Trophoblast cell (in vitro differentiated cells and primary cell): ENCODE measurements around the gene OR1F1.

ENCODE experiments used
- DNase-seq, 2 donors: peaks; one replicate each; pipeline ENCODE4 v3.0.0-alpha.2; 2016
- H2AFZ ChIP-seq: 2 replicates; pipeline ENCODE4 v1.6.1; 2013; ENCODE audit warnings: low read length, moderate library complexity, mild to moderate bottlenecking; ENCODE audit not compliant: insufficient read depth, poor library complexity
- H2AK5ac ChIP-seq: 2 replicates; pipeline ENCODE4 v1.6.1; 2013; ENCODE audit warnings: mild to moderate bottlenecking, low read length
- H2BK120ac ChIP-seq: 2 replicates; pipeline ENCODE4 v1.6.1; 2013; ENCODE audit warnings: low read length, mild to moderate bottlenecking, moderate library complexity; ENCODE audit not compliant: insufficient read depth, poor library complexity
- H2BK12ac ChIP-seq: 2 replicates; pipeline ENCODE4 v1.6.1; 2013; ENCODE audit warnings: mild to moderate bottlenecking, low read length, moderate library complexity
- H2BK5ac ChIP-seq: 2 replicates; pipeline ENCODE4 v1.6.1; 2013; ENCODE audit warnings: low read length, low read depth, moderate library complexity, mild to moderate bottlenecking; ENCODE audit not compliant: poor library complexity
- H3K14ac ChIP-seq: 2 replicates; pipeline ENCODE4 v1.6.1; 2013; ENCODE audit warnings: mild to moderate bottlenecking, low read length
- H3K18ac ChIP-seq: 2 replicates; pipeline ENCODE4 v1.6.1; 2013; ENCODE audit warnings: mild to moderate bottlenecking, low read length
- H3K23ac ChIP-seq: 2 replicates; pipeline ENCODE4 v1.6.1; 2013; ENCODE audit warnings: low read length
- H3K27ac ChIP-seq: 2 replicates; pipeline ENCODE4 v1.5.1; 2013; ENCODE audit warnings: low read depth, mild to moderate bottlenecking, inconsistent platforms, low read length, moderate library complexity
- H3K27me3 ChIP-seq: 2 replicates; pipeline ENCODE4 v1.6.1; 2013; ENCODE audit warnings: inconsistent platforms, mild to moderate bottlenecking, low read length, moderate library complexity; ENCODE audit not compliant: insufficient read depth
- H3K36me3 ChIP-seq, 2 experiments: 1 replicate in 1 of 2; 2 replicates in 1 of 2; pipeline ENCODE4 v1.6.1; 2013; ENCODE audit warnings: low read length in 2 of 2, mild to moderate bottlenecking in 2 of 2, moderate library complexity in 1 of 2; ENCODE audit not compliant: insufficient read depth in 2 of 2, control insufficient read depth in 1 of 2
- H3K4ac ChIP-seq: 2 replicates; pipeline ENCODE4 v1.6.1; 2013; ENCODE audit warnings: low read depth, mild to moderate bottlenecking, low read length, moderate library complexity
- H3K4me1 ChIP-seq, 2 experiments: 1 replicate in 1 of 2; 2 replicates in 1 of 2; pipeline ENCODE4 v1.6.1; 2013; ENCODE audit warnings: low read length in 2 of 2, mild to moderate bottlenecking in 2 of 2, moderate library complexity in 1 of 2; ENCODE audit not compliant: insufficient read depth in 2 of 2, control insufficient read depth in 1 of 2
- H3K4me2 ChIP-seq: 2 replicates; pipeline ENCODE4 v1.6.1; 2013; ENCODE audit warnings: inconsistent platforms, mild to moderate bottlenecking, low read length, moderate library complexity
- H3K4me3 ChIP-seq: 2 replicates; pipeline ENCODE4 v1.5.1; 2013; ENCODE audit warnings: mild to moderate bottlenecking, low read depth, low read length, inconsistent platforms
- H3K79me1 ChIP-seq: one replicate; pipeline ENCODE4 v1.6.1; 2013; ENCODE audit warnings: low read length
- H3K79me2 ChIP-seq: 2 replicates; pipeline ENCODE4 v1.6.1; 2013; ENCODE audit warnings: low read length, mild to moderate bottlenecking; ENCODE audit not compliant: control insufficient read depth, insufficient read depth, poor library complexity
- H3K9ac ChIP-seq: 2 replicates; pipeline ENCODE4 v1.6.1; 2013; ENCODE audit warnings: mild to moderate bottlenecking, low read length
- H3K9me3 ChIP-seq: 2 replicates; pipeline ENCODE4 v1.6.1; 2013; ENCODE audit warnings: low read depth, mild to moderate bottlenecking, control low read depth, inconsistent platforms, low read length; ENCODE audit not compliant: insufficient read depth
- H4K12ac ChIP-seq: 2 replicates; pipeline ENCODE4 v1.6.1; 2013; ENCODE audit warnings: low read depth, mild to moderate bottlenecking, low read length, moderate library complexity
- H4K8ac ChIP-seq: 2 replicates; pipeline ENCODE4 v1.6.1; 2013; ENCODE audit warnings: low read depth, mild to moderate bottlenecking, low read length, moderate library complexity
- H4K91ac ChIP-seq: one replicate; pipeline ENCODE4 v1.6.1; 2013; ENCODE audit warnings: low read depth, mild to moderate bottlenecking, low read length, moderate library complexity
- WGBS: extraction: QIAGEN DNeasy Blood & Tissue Kit; methylation state at CpG from one replicate; pipeline ENCODE4 v1.1.7; 2013; ENCODE audit warnings: missing lambda C conversion rate; ENCODE audit not compliant: insufficient read length, insufficient coverage; ENCODE audit errors: extremely low coverage; 5-methylcytosine and 5-hydroxymethylcytosine counted together

Gene OR1F1

DNA sequence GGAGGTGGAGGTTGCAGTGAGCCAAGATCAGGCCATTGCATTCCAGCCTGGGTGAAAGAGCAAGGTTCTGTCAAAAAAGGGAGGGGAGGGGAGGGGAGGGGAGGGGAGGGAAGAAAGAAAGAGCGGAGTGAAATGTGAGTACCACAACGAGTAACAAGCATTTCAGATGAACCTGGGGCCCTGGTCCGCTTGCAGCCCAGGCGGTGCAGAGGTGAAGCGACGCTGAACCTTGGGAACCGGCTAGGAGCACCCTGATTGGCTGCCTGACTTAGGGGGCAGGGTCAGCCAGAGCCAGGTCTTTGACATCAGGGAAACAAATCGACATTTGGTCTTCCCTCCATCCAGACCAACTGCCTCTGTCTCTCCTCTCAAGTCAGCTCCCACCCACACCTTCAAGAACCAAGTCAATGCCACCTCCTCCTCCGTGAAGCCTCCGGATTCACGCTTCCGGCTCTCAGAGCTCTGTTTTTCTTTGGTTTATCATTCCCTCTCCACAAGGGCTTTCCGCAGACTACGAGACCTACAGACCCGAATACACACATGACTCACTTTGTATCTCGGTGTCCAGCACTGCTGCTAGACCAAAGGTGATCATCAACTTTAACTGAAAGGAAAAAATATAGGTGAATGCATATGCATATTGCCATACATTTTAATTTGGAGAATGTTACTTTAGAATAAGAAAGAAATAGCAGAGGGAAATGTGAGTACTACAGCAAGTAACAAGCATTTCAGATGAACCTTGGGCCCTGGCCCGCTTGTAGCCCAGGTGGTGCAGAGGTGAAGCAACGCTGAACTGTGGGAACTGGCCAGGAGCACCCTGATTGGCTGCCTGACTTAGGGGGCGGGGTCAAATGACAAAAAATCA is 19.3 kb downstream of the OR1F1 start:
- H2BK120ac ChIP-seq, result no peak overlapping the region
- DNase-seq, result no peak
- H3K79me2 ChIP-seq, result no peaks in the 10 kb centered on the region
- H4K12ac ChIP-seq, result no peak overlapping the region
- H4K91ac ChIP-seq, result no peak overlapping the region
- no peak overlapping the region for H3K23ac ChIP-seq
- H4K8ac ChIP-seq, result no peak overlapping the region
- no CpG with 5 or more reads among the region's 19 CpGs for WGBS
- H3K27ac ChIP-seq, result no peak overlapping the region
- H3K79me1 ChIP-seq, result no peaks in the 10 kb centered on the region
- H3K9ac ChIP-seq, result no peak overlapping the region
- H3K4me2 ChIP-seq, result no peak overlapping the region
- H3K4ac ChIP-seq, result no peak overlapping the region
- no peak overlapping the region for H2AK5ac ChIP-seq
- no peaks in the 10 kb centered on the region for H3K4me1 ChIP-seq
- no peak overlapping the region for H2BK12ac ChIP-seq
- H3K18ac ChIP-seq, result no peak overlapping the region
- no peaks in the 10 kb centered on the region for H3K27me3 ChIP-seq
- H3K36me3 ChIP-seq, result no peaks in the 10 kb centered on the region
- peaks cover 26% of the 10 kb centered on the region for H3K9me3 ChIP-seq
- no peak overlapping the region for H3K14ac ChIP-seq
- no peak overlapping the region for H2AFZ ChIP-seq
- H2BK5ac ChIP-seq, result no peak overlapping the region
- H3K4me3 ChIP-seq, result no peak overlapping the region

DNA sequence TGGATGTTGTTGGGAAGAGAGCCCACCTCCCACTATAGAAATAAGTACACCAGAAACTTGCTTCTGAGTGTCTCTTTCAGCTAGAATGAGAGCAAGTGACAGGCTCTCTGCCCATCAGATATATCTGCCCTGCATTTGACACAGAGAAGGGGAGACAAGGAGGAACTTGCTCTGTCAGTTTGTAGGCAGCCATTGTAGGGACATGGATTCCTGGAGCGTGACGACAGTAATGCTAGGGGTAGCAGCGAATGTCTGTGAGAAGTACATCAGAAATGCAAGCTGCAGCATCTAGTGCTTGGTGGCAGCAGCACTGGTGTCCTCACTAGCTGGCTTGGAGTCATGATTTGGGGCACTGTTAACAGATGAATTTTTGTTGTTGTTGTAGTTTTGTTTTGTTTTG is 24.0 kb downstream of the OR1F1 start:
- no peak overlapping the region for H3K9ac ChIP-seq
- H3K4me1 ChIP-seq, result no peaks in the 10 kb centered on the region
- H3K18ac ChIP-seq, result no peak overlapping the region
- H3K27ac ChIP-seq, result no peak overlapping the region
- no peaks in the 10 kb centered on the region for H3K79me1 ChIP-seq
- no peak overlapping the region for H3K23ac ChIP-seq
- H3K79me2 ChIP-seq, result no peaks in the 10 kb centered on the region
- no peak overlapping the region for H3K4me2 ChIP-seq
- no CpG with 5 or more reads among the region's 3 CpGs for WGBS
- no peak overlapping the region for H2AK5ac ChIP-seq
- H3K36me3 ChIP-seq, result no peaks in the 10 kb centered on the region
- H2BK12ac ChIP-seq, result no peak overlapping the region
- H3K4ac ChIP-seq, result no peak overlapping the region
- no peaks in the 10 kb centered on the region for H3K27me3 ChIP-seq
- H2BK5ac ChIP-seq, result no peak overlapping the region
- no peak overlapping the region for H4K12ac ChIP-seq
- no peak overlapping the region for H3K4me3 ChIP-seq
- no peak overlapping the region for H2AFZ ChIP-seq
- peak; percentile 33 to 64 for DNase-seq
- no peak overlapping the region for H4K8ac ChIP-seq
- H3K9me3 ChIP-seq, result peaks cover 29% of the 10 kb centered on the region
- H3K14ac ChIP-seq, result no peak overlapping the region
- H2BK120ac ChIP-seq, result no peak overlapping the region
- no peak overlapping the region for H4K91ac ChIP-seq

DNA sequence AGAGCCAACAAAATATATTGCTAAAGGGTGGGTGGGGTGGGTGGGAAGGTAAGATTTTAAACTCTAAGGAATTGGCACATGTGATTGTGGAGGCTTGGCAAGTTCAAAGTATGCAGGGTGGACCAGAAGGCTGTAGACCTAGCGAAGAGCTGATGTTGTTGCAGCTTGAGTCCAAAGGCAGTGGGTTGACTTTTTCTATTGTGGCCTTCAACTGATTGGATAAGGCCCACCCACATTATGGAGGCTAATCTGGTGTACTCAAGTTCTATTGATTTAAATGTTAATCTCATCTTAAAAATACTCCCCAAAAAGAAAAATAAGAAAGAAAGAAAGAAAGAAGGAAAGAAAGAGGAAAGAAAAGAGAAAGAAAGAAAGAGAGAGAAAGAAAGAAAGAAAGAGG is 24.6 kb downstream of the OR1F1 start:
- DNase-seq, result no peak
- Histone ChIP-seq H2BK120ac (no peak overlapping the region), H2BK5ac (no peak overlapping the region), H4K12ac (no peak overlapping the region), H3K23ac (no peak overlapping the region), H2AFZ (no peak overlapping the region), H3K14ac (no peak overlapping the region), H2AK5ac (no peak overlapping the region), H3K4me3 (no peak overlapping the region), H3K4ac (no peak overlapping the region), H3K4me2 (no peak overlapping the region), H3K79me2 (no peaks in the 10 kb centered on the region), H2BK12ac (no peak overlapping the region), H3K18ac (no peak overlapping the region), H3K9me3 (peaks cover 24% of the 10 kb centered on the region), H4K91ac (no peak overlapping the region), H4K8ac (no peak overlapping the region), H3K27ac (no peak overlapping the region), H3K4me1 (no peaks in the 10 kb centered on the region), H3K36me3 (no peaks in the 10 kb centered on the region), H3K9ac (no peak overlapping the region), H3K27me3 (no peaks in the 10 kb centered on the region), H3K79me1 (no peaks in the 10 kb centered on the region)
- no CpG with 5 or more reads among the region's 1 CpG for WGBS

DNA sequence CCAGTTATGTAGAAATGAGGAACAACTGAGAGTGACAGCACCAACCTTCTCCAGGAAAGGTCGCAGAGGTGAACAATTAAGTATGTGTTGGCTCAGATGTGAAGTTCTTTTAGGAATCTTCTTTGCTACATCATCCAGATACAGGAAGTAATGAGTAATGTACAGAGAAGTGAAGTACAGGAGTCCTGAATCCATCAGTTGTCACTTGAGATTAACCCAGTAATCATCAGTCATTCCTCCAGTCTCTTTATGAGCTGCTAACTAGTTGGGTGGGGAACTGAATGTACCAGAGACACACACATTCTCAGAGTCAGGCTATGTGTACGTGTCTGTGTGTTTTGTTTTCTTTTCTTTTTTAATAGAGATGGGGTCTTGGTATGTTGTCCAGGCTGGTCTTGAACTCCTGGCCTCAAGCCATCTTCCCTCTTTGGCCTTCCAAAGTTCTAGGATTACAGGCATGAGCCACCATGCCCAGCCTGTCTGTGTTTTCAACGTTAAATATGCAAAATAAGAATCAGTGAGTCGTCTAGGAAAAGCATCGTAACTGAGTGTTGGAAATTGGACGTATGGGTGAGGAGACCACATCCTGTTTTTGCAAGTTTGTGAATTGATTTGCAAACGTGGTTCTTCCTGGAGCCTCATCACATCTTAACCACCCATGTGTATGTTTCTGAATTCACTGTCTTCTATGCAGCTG is 27.0 kb downstream of the OR1F1 start:
- Histone ChIP-seq H3K79me2 (no peaks in the 10 kb centered on the region), H4K91ac (no peak overlapping the region), H3K4me3 (no peak overlapping the region), H4K12ac (no peak overlapping the region), H3K23ac (no peak overlapping the region), H2AFZ (no peak overlapping the region), H2AK5ac (no peak overlapping the region), H3K27ac (no peak overlapping the region), H2BK12ac (no peak overlapping the region), H3K36me3 (no peaks in the 10 kb centered on the region), H4K8ac (no peak overlapping the region), H2BK120ac (no peak overlapping the region), H3K18ac (no peak overlapping the region), H3K14ac (no peak overlapping the region), H3K4ac (no peak overlapping the region), H2BK5ac (no peak overlapping the region), H3K4me2 (no peak overlapping the region), H3K4me1 (no peaks in the 10 kb centered on the region), H3K9me3 (peaks cover 19% of the 10 kb centered on the region), H3K27me3 (no peaks in the 10 kb centered on the region), H3K9ac (no peak overlapping the region), H3K79me1 (no peaks in the 10 kb centered on the region)
- no CpG with 5 or more reads among the region's 7 CpGs for WGBS
- DNase-seq, result no peak
